ENCODE results near the gene THOP1. TPM values are rescaled to one million over a fixed set of nuclear protein-coding genes. Genes with fewer than 3 reads are reported as not detected.

THOP1 gene
- total RNA-seq, 1 donor from 2014 or later: 35.0 TPM

DNA sequence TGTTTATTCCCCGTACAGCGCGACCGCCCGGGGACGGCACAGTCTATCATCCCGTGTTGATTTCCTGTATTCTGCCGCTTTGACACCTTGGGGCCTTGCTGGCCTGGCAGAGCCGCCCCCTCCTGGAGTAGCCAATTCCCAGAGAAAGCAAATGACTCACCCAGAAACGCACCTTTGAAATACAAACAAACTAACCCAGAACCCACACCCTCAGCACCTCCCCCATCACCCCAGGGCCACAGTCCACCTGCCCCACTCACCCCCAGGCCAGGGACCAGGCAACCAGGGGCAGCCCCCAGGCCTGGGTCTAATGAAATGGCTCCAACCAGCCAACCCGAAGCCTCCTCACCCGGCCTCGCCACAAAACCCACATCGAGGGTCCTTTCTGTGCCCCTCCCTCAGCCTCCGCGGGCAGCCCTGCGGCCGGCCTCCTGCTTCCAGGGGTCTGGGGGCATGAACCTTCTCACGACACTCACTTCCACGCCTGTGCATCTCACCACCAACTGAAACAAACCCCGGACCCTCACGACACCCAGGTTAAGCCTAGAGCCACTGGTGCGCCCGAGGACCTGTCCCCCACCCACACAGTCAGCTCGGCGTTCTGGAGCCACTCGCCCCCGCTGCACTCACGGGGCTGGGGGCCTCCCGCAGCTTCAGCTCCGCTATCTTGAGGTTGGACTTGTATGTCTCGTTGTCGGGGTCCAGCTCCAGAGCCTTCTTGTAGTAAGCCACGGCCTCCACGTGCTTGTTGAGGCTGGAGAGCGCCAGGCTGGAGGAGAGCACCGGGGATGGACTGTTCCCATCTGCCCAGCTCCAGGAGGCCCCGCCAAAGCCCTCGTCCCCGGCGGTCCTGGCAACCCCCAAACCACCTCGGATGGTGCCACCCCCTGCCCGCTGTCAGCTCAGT, 23.2 kb upstream of the THOP1 start:
- DNase-seq (ENCODE audit: low spot score): no peak

DNA sequence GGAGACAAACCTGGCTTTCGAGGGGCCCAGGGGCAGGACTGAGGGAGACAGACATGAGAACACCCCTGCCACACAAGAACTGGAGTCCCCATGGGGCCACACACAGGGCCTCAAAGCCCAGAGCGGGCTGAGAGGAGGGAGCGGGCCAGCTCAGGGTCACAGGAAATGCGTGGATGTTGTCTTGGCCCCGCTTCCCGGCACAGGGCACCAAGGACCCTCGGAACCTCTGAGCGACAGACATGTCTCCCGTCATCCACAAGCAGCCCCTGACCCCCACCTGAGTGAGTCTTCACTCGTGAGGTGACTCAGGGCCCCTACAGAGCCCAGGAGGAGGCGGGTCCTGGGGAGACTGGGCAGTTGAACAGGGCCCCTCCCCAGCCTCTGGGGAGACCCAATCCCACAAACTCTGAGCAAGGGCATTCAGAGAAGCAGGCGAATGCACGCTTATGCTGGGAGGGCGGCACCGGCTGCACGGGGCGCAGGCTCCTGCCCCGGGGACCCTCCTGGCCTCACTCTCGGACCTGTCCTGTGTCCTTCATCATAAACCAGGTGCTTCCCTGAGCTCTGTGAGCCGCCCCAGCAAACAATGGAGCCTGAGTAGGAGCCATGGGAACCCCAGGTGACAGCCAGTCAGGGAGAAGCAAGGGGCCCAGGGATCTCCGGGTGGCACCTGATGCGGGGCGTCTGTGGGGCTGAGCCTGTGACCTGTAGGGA, 22.4 kb upstream of the THOP1 start:
- no peak for DNase-seq (ENCODE audit: low spot score)

DNA sequence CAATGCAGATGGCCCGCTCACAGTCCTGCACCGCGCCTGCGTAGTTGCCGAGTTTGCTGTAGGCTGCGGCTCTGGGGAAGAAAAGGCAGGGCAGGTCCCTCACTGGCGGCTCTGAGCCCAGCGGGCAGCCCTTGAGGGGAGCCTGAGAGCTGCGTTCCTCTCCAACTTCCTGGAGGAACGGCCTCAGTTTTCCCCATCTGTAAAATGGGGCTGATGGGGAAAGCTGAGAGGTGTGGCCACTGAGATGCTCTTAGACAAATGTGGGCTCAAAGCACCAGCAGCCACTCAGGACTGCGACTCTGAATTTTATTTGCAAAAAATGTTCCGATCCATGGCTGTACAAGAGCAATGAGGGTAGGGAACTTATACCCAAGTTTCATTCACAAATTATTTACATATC, 21.6 kb upstream of the THOP1 start:
- no peak for DNase-seq (ENCODE audit: low spot score)

DNA sequence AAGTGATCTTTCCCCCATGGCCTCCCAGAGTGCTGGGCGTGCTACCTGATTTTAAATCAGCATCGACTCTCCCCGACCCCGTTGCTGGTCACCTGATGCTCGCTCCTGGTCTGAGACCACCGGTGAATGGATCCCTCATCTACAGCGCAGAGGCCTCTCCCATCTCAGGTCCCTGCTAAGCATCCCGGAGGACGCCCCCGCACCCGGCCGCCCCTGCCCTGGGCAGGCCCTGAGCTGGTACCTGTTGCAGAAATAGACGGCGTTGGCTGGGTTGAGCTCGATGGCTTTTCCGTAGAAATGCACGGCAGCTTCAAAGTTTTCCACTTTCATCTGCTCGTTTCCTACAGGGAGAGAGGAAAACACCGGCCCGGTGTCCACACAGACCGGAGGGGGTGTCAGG, 20.4 kb upstream of the THOP1 start:
- no peak for DNase-seq (ENCODE audit: low spot score)

DNA sequence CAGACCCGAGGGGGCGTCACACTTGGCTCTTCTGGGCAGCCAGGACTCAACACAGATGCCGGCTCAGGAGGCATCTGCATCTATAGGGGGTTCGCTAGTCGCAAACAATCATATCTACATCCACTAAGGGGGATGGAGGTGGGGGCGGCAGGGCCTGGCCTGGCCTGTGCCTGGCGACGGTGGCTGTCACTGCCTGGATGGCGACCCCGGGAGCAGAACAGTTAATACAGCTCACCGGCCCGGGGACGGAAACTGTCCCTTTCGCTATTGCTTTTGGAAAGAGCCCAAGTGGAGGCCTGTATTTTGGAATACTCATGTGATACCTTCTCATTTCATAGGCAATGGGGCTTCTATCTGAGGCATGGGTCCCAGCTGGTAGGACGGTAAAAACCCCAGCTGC, 19.9 kb upstream of the THOP1 start:
- no peak for DNase-seq (ENCODE audit: low spot score)

DNA sequence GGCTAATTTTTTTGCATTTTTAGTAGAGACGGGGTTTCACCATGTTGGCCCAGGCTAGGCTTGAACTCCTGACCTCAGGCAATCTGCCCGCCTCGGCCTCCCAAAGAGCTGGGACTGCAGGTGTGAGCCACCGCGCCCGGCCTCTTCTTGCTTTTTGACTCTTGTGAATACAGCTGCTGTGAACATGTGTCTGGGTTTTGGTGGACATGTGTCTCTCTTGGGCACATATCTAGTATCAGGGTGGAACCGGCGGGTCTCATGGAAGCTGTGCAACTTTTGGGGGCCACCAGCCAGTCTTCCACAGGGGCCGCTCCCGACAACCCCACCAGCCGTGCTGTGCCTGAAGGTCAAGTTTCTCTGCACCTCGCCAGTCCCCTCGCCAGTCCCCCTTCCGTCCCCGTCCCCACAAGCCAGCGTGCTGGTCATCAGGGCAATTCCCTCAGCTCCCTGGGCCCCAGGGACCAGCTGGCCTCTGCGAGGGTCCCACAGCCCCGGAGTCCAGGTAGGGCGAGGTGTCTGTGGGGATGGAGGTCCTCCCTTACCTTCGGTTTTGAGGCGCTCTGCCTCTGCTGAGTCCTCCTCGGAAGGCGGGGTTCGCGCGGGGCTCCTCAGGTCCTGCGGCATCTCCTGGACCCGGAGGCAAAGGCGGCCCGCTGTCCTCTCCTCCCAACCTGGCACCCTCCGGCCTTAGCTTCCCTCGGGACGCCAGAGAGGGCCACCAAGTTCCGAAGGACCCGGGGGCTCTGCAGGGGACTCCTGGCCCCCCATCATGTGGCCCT, 18.5 kb upstream of the THOP1 start:
- DNase-seq (ENCODE audit: low spot score): no peak

DNA sequence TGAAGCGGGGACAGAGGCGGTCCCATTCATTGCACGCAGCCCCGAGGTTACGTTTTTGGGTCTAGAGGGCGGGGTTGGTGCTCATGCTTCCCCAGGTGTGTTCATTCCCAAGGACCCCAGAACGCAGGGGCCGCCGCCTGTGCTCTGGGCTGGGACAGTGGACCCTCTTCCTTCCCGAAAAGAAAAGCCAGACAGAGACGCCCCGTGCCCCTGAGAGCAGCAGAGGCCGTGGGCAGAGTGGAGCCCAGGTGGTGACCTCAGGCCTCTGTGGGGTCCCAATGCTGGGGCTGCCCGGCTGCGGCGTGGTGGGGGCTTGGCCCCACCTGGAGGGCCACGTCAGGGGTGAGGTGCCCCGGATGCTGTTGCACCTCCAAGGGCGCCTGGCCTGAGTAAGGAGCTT, 17.6 kb upstream of the THOP1 start:
- no peak for DNase-seq (ENCODE audit: low spot score)

DNA sequence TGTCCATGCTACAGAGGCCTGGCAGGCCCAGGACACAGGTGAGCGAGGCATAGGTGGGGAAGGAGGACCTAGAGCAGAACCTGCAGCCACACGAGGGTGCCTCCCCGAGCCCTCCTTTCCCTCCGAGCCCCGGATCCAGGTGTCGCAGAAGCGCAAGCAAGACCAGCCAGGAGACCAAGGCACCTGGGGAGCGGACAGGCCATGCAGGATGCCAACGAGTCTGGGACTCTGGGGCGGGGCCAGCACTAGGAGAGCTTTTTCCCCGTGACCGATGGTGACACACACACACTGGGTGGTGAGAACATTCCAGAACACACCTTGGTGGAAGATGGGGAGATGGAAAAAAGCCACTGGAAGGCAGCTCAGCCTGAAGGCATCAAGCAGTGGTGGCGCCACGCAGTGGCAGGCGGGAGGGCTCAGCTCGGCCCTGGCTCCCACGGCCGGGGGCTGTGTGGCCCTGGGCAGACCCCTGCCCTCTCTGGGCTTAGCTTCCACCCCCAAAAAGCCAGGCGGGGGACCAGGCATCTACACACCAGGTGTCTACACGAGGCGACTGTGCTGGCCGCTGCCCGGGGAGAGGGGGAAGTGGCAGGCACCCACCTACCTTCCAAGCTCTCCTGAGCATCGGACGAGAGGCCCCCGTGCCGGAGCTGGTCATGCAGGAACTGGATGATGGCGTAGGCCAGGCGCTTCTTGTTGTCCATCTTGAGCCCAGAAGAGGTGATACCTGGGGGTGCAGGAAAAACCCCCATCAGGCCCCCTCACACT, 16.8 kb upstream of the THOP1 start:
- no peak for DNase-seq (ENCODE audit: low spot score)

DNA sequence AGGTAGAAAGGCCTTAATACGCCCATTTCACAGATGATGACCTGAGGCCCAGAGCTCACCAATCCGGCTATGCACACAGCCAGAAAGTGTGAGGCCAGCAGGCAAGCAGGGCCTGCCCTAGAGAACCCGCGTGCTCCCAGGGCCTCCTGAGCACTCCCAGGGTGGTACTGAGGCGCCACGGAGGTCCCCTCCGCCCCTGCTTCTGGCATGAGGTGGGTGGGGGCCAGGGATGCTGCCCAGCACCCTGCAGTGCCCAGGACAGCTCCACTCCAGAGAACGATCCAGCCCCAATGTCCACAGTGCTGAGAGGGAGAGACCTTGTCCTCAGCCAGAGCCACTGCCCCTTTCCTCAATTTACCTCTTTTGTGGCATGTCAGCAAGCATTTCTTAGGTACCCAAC, 16.1 kb upstream of the THOP1 start:
- DNase-seq (ENCODE audit: low spot score): no peak

DNA sequence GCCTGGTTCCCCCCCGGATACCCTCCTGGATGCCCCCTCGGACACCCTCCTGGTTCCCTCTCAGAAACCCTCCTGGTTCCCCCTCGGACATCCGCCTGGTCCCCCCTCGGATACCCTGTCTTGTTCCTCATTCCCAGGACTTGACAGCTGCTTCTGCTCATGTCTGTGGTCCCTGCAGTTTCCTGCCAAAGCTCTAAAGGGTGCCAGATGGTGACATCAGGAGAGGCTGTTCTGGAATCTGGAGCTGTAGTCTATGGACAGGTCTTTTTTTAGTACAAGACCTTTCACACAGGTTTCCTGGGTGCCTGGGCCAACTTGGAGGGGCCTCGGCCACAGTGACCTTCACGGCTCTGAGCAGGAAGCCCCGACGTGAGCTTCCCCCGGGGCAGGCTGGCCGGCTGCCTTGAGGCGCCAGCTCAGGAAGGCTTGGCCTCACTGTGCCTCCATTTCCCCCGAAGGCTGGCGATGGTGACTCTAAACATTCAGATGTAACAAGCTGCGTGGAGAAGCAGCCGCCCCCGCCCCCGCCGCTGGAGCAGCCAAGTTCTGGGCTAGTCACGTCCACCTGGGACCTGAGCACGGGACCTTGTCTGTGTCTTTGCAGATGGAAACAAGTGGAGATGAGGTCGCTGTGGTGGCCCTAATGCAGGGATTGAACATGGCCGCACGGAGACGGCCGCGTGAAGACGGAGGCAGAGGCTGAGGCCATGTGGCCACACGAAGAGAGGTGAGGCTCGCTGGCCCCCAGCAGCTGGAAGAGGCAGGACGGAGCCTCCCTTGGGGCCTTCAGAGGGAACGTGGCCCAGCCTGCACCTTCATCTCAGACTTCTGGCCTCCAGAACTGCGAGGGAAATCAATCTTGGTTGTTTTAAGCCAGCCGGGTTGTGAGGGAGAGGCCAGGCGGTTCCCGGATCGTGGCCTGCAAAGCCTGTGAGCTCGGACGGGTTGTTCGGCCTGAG, 15.0 kb upstream of the THOP1 start:
- no peak for DNase-seq (ENCODE audit: low spot score)

DNA sequence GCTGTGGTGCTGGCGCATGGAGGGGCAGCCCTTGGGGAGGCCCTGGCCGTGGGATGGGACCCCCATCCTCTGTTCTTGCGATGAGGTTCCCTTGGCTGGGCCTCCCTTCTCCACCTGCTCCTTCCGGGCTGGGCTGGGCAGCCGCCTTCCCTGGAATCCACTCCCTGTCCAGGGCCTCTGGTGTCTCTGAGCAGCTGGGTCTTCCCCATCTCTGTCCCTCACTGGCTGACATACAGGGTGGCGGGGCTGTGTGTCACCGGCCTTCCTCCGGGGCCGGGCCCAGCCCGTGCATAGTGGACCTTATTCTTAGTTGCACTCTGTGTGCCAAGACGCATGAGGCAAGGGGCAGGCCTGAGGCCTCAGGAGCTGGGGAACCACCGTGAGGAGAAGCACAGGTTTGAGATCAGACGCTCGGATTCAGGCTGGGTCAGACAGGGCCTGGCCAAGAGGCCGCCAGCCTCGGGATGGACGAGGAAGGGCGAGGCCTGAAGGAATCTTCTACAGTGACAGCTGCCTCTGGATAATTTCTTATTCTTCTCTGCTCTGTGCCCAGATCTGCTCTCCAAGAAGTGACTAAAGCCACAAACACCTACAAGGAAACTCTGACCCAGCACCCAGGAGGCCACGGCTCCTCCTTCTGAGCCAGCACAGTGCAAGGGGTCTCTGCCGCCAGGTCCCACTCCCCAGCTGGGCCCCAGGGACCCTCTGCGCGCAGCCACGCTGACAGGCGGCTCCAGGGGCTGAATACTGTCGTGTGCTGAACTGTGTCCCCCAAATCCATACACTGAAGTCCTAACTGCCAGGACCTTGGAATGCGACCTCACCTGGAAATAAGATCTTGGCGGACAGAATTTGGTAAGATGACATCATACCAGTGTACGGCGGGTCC, 13.3 kb upstream of the THOP1 start:
- no peak for DNase-seq (ENCODE audit: low spot score)

DNA sequence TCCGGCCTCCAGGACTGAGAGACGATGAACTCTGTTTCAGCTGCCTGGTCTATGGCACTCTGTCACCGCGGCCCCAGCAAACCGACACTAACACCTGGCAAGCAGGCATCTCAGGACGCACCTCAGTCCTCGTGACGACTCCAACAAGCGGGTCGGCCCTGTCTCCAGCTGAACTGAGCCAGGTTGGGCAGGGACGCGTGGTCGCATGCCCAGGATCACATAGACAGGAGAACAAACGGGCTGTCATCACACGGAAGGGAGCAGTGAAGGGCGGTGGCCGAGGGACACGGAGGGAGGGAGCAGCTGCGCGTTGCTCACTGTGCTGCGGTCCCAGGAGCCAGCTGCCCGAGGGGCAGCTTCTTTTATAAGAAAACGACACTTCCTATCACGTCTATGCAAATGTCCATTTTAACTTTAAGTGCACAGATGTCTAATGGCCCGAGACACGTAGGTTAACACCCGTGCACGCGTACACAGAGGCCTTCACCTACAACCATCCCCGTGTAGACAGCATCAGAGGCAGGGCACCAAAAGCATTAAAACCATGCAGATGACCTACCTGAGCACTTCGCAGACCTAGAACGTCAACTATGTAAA, 11.1 kb upstream of the THOP1 start:
- DNase-seq (ENCODE audit: low spot score): no peak

DNA sequence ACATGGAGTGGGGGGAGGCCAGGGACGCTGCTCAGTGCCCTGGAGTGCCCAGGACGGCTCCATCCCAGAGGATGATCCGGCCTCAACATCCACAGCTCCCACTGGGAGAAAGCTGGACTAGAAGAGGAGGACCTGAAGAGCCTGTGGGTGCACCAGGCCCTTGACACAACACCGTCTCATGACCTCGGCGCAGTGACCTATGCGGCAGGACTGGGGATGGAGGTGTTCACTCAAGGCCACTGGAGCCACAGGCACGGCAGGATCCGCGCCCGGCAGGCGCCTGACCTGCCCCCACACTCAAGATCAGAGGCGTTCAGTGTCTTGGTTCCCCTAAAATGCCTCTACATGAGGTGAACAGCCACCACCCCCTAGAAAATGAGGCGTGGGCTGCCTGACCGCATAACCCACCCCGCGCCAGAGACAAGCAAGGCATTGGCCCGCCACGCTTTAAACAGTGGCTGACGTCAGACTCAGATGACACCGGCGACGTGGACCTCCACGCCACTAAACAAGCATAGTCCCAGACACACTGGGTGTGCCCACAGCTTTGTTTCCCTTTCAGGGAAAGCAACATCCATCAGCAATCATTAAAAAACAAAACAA, 10.2 kb upstream of the THOP1 start:
- DNase-seq (ENCODE audit: low spot score): no peak

DNA sequence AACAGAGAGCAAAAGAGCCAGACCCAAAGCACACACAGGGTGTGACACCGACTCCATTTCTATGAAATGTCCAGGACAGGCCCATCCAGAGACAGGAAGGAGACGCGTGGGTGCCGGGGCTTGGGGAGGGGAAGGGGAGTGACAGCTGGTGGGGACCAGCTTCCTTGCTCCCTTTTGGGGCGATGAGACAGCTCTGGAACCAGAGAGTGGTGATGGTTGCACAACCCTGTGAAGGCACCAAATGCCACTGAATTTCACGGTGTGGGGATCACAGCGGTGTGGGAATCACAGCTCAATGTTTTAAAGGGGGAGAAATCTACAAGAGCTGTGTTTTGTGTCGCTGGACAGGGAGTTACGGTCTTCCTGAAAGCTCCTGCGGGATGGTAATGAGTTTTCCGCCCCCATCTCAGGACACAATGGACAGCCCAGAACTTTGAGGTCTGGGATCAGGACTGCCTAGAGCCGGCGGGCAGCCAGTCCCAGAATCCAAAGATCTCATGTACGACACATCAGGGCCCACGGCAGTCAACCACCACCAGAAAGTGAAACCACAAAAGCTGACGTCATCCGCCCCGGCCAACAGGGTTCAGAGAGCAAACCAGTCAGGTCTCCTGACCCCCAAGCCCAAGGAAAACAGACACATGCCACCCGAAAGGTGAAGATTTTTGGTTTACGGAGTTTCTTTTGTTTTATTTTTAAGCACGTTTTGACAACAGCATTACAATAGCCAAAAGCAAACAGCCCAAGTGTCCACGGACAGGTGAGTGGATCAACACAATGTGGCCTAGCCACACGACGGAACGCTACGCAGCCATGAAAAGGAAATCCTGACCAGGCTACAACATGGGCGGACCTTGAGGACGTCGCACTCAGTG, 9.5 kb upstream of the THOP1 start:
- no peak for DNase-seq (ENCODE audit: low spot score)

DNA sequence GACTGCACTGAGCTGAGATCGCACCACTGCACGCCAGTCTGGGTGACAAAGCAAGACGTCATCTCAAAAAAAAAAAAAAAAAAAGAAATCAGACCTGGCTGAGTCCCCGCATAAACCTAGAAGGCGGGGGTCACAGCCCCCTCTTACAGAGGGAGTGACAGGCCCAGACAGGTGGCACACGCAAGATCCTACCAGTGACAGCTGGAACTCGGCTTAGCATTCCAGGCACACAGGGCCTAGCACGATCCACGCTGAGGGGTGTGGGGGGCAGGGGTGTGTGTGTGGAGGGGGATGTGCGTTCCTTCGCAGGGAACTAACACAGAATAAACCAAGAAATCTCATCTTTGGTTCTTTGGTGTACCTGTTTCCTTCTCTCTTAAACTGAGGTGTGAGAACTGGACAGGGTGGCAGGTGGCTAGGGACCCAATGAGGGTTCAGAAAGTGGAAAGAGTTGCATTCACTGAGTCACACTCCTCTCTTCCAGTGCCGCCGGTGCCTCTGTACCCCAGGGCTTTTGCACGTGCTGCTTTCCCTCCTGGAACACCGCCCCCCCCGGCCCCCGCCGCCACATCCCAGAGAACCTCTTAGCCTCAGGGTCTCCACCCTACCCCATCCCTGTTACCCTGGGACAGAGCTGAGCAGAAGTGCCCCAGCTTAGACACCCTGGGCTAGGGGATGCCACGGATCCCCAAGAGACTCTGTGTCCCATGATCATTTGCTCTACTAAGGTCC, 7.2 kb upstream of the THOP1 start:
- DNase-seq (ENCODE audit: low spot score): no peak

DNA sequence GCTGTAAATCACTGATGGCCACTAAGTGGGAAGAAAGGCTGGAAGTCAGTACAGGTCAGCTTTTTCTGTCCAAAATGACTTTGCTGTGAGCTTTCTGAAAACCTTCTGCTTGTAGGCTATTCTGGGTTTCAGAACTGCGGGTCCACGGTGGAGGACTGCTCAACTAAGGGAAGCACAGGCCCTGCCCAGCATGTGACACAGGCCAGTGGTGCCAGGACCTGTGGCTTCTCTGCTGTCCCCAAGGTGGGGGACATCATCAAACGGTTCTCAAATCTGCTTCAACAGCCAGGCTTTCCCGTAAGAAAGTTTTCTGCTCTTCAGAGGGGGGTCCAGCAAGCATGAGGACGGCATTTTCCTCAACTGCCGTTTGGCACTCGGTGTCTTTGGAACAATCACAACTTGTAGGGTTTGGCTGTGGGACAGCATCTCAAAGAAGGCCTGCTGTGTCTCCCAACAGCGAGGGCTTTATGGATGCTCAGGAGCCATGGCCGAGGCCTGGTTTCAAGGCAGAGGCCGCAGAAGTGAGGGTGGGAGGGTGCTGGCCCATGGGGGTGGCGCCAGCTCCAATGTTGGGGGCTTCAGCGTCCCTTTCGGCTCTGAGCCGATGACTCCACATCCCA, 6.1 kb upstream of the THOP1 start:
- no peak for DNase-seq (ENCODE audit: low spot score)
